ENCODE results near the gene CAPN1.
"Not testable (repeated sequence)": the region's sequence is repeated elsewhere in the genome, so short reads cannot be mapped to it uniquely, and the experiment has no call there.

Gene CAPN1

GRCh38 chr11:65236194-65237059 is 54.7 kb downstream of the CAPN1 start:
- H3K4me3 Mint-ChIP-seq = no peak overlapping the region
- H3K4me1 Mint-ChIP-seq (ENCODE audit: low read depth) = no peaks in the 10 kb centered on the region
- H3K9me3 Mint-ChIP-seq = no peaks in the 10 kb centered on the region
- H3K36me3 Mint-ChIP-seq (ENCODE audit: low read depth) = no peaks in the 10 kb centered on the region
- H3K27me3 Mint-ChIP-seq (ENCODE audit: low read depth) = no peaks in the 10 kb centered on the region
- H3K27ac Mint-ChIP-seq = no peak overlapping the region

- H3K36me3 Mint-ChIP-seq (ENCODE audit: low read depth); H3K27ac Mint-ChIP-seq; H3K4me3 Mint-ChIP-seq; H3K27me3 Mint-ChIP-seq (ENCODE audit: low read depth); H3K4me1 Mint-ChIP-seq (ENCODE audit: low read depth): not testable (repeated sequence)
- peaks cover 18% of the 10 kb centered on the region for H3K9me3 Mint-ChIP-seq
Measured at GRCh38 chr11:65238302-65238701, 56.6 kb downstream of the CAPN1 start.

DNA sequence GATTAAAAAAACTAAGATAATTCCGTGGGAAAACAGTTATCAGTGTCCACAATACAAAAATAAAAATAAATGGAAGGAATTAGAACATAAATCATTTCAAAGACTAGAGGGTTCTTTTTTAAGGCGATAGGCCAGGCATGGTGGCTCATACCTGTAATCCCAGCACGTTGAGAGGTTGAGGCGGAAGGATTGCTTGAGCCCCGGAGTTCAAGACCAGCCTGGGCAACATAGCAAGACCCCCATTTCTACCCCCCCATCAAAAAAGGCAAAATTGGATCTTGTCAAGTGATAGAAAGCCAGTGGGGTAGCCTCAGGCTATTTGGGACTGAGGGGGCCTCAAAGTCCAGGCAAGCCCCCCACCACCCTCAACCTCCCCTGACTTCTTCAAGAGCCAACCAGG is 59.4 kb downstream of the CAPN1 start:
- Mint-ChIP-seq H3K27ac (no peak overlapping the region), H3K4me1 (ENCODE audit: low read depth) (no peaks in the 10 kb centered on the region), H3K36me3 (ENCODE audit: low read depth) (peaks cover 2% of the 10 kb centered on the region), H3K4me3 (no peak overlapping the region), H3K27me3 (ENCODE audit: low read depth) (no peaks in the 10 kb centered on the region), H3K9me3 (peaks cover 18% of the 10 kb centered on the region)

DNA sequence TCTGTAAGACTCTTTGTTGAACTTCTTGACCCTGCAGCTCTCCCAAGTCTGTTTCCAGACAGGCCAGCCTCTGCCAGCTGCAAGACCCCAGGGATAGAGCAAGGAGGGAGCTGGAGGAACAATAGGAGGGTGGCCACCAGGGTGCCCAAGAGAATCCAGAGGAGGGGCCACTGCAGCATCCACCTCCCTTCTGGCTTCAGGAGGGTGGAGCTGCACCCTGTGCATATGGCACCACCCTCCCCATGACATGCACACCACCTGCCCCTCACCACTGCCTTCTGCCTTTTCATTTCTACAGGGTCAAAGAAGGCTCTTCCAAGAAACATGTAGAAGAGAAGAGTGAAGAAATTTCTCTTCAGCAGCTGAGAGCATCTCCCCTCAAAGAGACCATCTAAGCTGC is 60.0 kb downstream of the CAPN1 start:
- Mint-ChIP-seq H3K27me3 (ENCODE audit: low read depth) (no peaks in the 10 kb centered on the region), H3K4me3 (no peak overlapping the region), H3K4me1 (ENCODE audit: low read depth) (no peaks in the 10 kb centered on the region), H3K36me3 (ENCODE audit: low read depth) (peaks cover 2% of the 10 kb centered on the region), H3K27ac (no peak overlapping the region), H3K9me3 (peaks cover 18% of the 10 kb centered on the region)

DNA sequence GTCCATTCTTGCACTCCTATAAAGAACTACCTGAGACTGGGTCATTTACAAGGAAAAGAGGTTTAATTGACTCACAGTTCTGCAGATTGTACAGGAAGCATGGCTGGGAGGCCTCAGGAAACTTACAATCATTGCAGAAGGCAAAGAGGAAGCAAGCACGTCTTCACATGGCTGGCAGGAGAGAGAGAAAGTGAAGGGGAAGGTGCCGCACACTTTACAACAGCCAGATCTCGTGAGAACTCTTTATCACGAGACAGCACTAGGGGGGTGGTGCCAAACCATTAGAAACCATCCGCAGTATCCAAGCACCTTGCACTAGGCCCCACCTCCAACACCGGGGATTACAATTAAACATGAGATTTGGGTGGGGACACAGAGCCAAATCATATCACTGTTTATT is 60.7 kb downstream of the CAPN1 start:
- H3K27ac Mint-ChIP-seq = no peak overlapping the region

GRCh38 chr11:65243797-65244196 is 62.1 kb downstream of the CAPN1 start:
- H3K4me3 Mint-ChIP-seq = no peak overlapping the region
- H3K9me3 Mint-ChIP-seq = peaks cover 18% of the 10 kb centered on the region
- no peak overlapping the region for H3K27ac Mint-ChIP-seq
- peaks cover 2% of the 10 kb centered on the region for H3K36me3 Mint-ChIP-seq (ENCODE audit: low read depth)
- no peaks in the 10 kb centered on the region for H3K4me1 Mint-ChIP-seq (ENCODE audit: low read depth)
- H3K27me3 Mint-ChIP-seq (ENCODE audit: low read depth) = no peaks in the 10 kb centered on the region

More for the DNA sequence above, 60.7 kb downstream of the CAPN1 start:
- peaks cover 18% of the 10 kb centered on the region for H3K9me3 Mint-ChIP-seq
- H3K4me1 Mint-ChIP-seq (ENCODE audit: low read depth) = no peaks in the 10 kb centered on the region
- peaks cover 2% of the 10 kb centered on the region for H3K36me3 Mint-ChIP-seq (ENCODE audit: low read depth)
- H3K4me3 Mint-ChIP-seq = no peak overlapping the region
- no peaks in the 10 kb centered on the region for H3K27me3 Mint-ChIP-seq (ENCODE audit: low read depth)

DNA sequence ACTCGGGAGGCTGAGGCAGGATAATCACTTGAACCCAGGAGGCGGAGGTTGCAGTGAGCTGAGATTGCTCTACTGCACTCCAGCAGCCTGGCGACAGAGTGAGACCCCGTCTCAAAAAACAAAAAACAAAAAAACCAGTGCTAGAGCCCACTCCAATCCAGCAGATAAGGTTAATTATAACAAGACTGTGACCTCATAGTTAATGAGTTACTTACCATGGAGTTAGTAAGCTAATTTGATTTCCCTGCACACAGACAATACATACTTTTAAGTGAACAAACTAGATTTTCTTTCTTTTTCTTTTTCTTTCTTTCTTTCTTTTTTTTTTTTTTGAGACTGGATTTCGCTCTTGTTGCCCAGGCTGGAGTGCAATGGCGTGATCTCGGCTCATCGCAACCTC is 63.3 kb downstream of the CAPN1 start:
- H3K4me3 Mint-ChIP-seq; H3K4me1 Mint-ChIP-seq (ENCODE audit: low read depth); H3K27me3 Mint-ChIP-seq (ENCODE audit: low read depth): not testable (repeated sequence)

DNA sequence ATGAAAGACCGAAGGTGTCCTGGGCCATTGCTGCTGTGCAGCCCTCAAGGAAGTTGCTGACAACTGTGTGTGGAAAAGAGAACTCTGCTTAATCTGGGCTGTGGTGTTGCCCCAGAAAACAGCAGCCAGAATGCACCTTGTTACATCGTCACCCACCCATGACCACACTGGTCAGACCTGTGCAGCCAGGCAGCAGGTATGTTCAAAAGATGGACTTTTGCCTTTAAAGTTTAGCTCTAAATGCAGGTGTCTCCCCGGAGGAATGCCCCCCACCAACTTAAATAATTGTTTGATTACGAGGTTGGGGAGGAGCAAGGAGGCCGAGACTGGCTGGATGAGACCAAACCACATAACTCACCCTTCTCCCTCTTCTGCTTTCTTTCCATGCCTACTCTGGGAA is 64.8 kb downstream of the CAPN1 start:
- Mint-ChIP-seq H3K36me3 (ENCODE audit: low read depth) (peaks cover 2% of the 10 kb centered on the region), H3K27ac (no peak overlapping the region)

More for the DNA sequence above, 63.3 kb downstream of the CAPN1 start:
- not testable (repeated sequence) for H3K36me3 Mint-ChIP-seq (ENCODE audit: low read depth); H3K27ac Mint-ChIP-seq
- peaks cover 18% of the 10 kb centered on the region for H3K9me3 Mint-ChIP-seq

DNA sequence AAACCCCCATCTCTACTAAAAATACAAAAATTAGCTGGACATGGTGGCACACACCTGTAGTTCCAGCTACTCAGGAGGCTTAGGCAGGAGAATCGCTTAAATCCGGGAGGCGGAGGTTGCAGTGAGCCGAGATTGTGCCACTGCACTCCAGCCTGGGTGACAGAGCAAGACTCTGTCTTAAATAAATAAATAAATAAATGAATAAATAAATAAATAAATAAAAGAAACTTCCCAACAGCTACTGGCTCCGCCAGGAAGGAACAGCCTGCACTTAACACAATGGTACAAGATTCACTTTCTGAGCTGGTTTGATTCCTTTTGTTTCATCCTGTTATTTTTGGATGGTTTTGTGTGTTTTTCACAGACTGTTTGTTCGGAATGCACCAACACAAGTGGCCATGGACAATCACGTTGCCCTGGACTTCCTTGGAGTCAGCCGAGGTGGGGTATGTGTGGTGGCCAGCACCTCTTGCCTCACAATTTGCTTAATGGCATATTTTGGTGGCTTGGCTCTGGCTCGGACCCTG is 66.5 kb downstream of the CAPN1 start:
- H3K36me3 Mint-ChIP-seq (ENCODE audit: low read depth); H3K4me1 Mint-ChIP-seq (ENCODE audit: low read depth); H3K9me3 Mint-ChIP-seq; H3K4me3 Mint-ChIP-seq; H3K27me3 Mint-ChIP-seq (ENCODE audit: low read depth); H3K27ac Mint-ChIP-seq: not testable (repeated sequence)

More for the DNA sequence above, 64.8 kb downstream of the CAPN1 start:
- no peak overlapping the region for H3K4me3 Mint-ChIP-seq
- H3K27me3 Mint-ChIP-seq (ENCODE audit: low read depth) = no peaks in the 10 kb centered on the region
- H3K9me3 Mint-ChIP-seq = peaks cover 18% of the 10 kb centered on the region
- H3K4me1 Mint-ChIP-seq (ENCODE audit: low read depth) = no peaks in the 10 kb centered on the region

- Mint-ChIP-seq H3K4me1 (ENCODE audit: low read depth) (no peaks in the 10 kb centered on the region), H3K4me3 (no peak overlapping the region), H3K9me3 (no peaks in the 10 kb centered on the region), H3K27me3 (ENCODE audit: low read depth) (no peaks in the 10 kb centered on the region), H3K27ac (no peak overlapping the region), H3K36me3 (ENCODE audit: low read depth) (no peaks in the 10 kb centered on the region)
Measured at GRCh38 chr11:65251476-65251875, 69.7 kb downstream of the CAPN1 start.

- H3K4me1 Mint-ChIP-seq (ENCODE audit: low read depth) = peaks cover 4% of the 10 kb centered on the region
- H3K4me3 Mint-ChIP-seq = no peak overlapping the region
- H3K27ac Mint-ChIP-seq = no peak overlapping the region
- no peaks in the 10 kb centered on the region for H3K27me3 Mint-ChIP-seq (ENCODE audit: low read depth)
- no peaks in the 10 kb centered on the region for H3K9me3 Mint-ChIP-seq
- H3K36me3 Mint-ChIP-seq (ENCODE audit: low read depth) = no peaks in the 10 kb centered on the region
Measured at GRCh38 chr11:65254724-65255123, 73.0 kb downstream of the CAPN1 start.

- H3K9me3 Mint-ChIP-seq = no peaks in the 10 kb centered on the region
- peaks cover 5% of the 10 kb centered on the region for H3K36me3 Mint-ChIP-seq (ENCODE audit: low read depth)
- peaks cover 20% of the 10 kb centered on the region for H3K4me1 Mint-ChIP-seq (ENCODE audit: low read depth)
- H3K27ac Mint-ChIP-seq = no peak overlapping the region
- no peak overlapping the region for H3K4me3 Mint-ChIP-seq
- H3K27me3 Mint-ChIP-seq (ENCODE audit: low read depth) = no peaks in the 10 kb centered on the region
Measured at GRCh38 chr11:65258988-65259387, 77.3 kb downstream of the CAPN1 start.

DNA sequence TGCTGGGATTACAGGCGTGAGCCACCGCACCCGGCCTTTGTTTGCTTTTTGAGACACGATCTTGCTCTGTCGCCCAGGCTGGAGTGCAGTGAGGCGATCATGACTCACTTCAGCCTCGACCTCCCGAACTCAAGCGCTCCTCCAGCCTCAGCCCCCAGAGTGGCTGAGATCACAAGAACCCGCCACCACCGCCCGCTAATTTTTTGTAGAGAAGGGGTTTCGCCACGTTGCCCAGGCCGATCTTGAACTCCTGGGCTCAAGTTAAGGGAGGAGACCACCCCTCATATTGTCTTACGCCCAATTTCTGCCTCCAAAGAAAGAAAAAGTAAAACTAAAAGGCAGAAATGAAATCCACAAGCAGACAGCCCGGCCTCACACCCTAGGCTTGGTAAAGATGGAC is 78.6 kb downstream of the CAPN1 start:
- no peak overlapping the region for H3K27ac Mint-ChIP-seq
- H3K4me3 Mint-ChIP-seq = no peak overlapping the region
- no peaks in the 10 kb centered on the region for H3K27me3 Mint-ChIP-seq (ENCODE audit: low read depth)
- no peaks in the 10 kb centered on the region for H3K9me3 Mint-ChIP-seq
- H3K36me3 Mint-ChIP-seq (ENCODE audit: low read depth) = peaks cover 11% of the 10 kb centered on the region
- H3K4me1 Mint-ChIP-seq (ENCODE audit: low read depth) = peaks cover 28% of the 10 kb centered on the region

GRCh38 chr11:65260756-65261590 is 79.2 kb downstream of the CAPN1 start:
- H3K9me3 Mint-ChIP-seq = no peaks in the 10 kb centered on the region
- peak overlapping the region; percentile 87 for H3K4me3 Mint-ChIP-seq
- peaks cover 12% of the 10 kb centered on the region for H3K36me3 Mint-ChIP-seq (ENCODE audit: low read depth)
- H3K27ac Mint-ChIP-seq = peak overlapping the region; percentile 87
- H3K27me3 Mint-ChIP-seq (ENCODE audit: low read depth) = no peaks in the 10 kb centered on the region
- H3K4me1 Mint-ChIP-seq (ENCODE audit: low read depth) = peaks cover 32% of the 10 kb centered on the region

Measured in T-helper 1 cell treated with Interleukin-12 subunit alpha and Interleukin-12 subunit beta and Interleukin-4 antibody, amounts not matched to agents 30 μg/mL and 1 μg/mL, for 36 hours (primary cell).